ENCODE data around the gene TUBG1.

TUBG1 gene

GRCh38 chr17:42609182-42609813, at the start of gene TUBG1, which contains the start of gene RETREG3:
TUBG1 (plus strand) TSS chr17:42609683; CDS start chr17:42609738, 55 bp downstream.
RETREG3 (minus strand) TSS chr17:42609374; CDS start chr17:42609324, 50 bp downstream.
- H3K36me3 ChIP-seq (ENCODE audit: control insufficient read depth, insufficient read depth, low read length) = no peaks in the 10 kb centered on the region
- H3K27me3 ChIP-seq (ENCODE audit: control insufficient read depth, insufficient read depth, low read length) = no peaks in the 10 kb centered on the region
- peak within 1 kb of the TSS; percentile 94 for H3K9ac ChIP-seq (ENCODE audit: low read length)
- H3K4me3 ChIP-seq (ENCODE audit: low read length) = peak within 1 kb of the TSS; percentile 88
- peaks cover 5% of the 10 kb centered on the region for H3K4me1 ChIP-seq (ENCODE audit: control insufficient read depth, insufficient read depth, low read length)
- H3K9me3 ChIP-seq (ENCODE audit: control insufficient read depth, low read length) = no peaks in the 10 kb centered on the region

DNA sequence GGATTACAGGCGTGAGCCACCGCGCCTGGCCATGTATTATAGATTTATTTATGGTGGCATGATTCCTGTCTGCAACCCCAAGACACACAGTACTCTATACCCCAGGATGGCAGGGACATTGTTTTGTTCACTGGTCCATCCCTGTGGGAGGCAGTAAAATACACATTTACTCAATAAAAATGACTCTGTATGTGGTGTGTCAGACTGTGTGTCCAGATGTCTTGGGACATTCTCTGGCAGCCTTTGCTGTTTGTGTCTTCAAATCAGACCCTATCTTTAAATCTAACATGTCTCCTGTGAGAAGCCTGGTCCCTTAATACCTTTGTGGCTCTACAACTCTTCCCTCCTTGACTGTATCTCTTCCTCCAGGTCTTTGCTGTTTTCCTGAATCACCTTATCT, 49.2 kb upstream of the TUBG1 start:
- Histone ChIP-seq H3K4me3 (ENCODE audit: low read length) (no peak overlapping the region), H3K36me3 (ENCODE audit: control insufficient read depth, insufficient read depth, low read length) (peaks cover 9% of the 10 kb centered on the region), H3K9ac (ENCODE audit: low read length) (peak overlapping the region; percentile 15), H3K4me1 (ENCODE audit: control insufficient read depth, insufficient read depth, low read length) (peaks cover 42% of the 10 kb centered on the region), H3K9me3 (ENCODE audit: control insufficient read depth, low read length) (no peaks in the 10 kb centered on the region), H3K27me3 (ENCODE audit: control insufficient read depth, insufficient read depth, low read length) (no peaks in the 10 kb centered on the region)

GRCh38 chr17:42561897-42562387, 47.5 kb upstream of the TUBG1 start, which contains the start of gene COASY:
COASY (plus strand) TSS chr17:42562148; CDS start chr17:42562623, 475 bp downstream.
- Histone ChIP-seq H3K36me3 (ENCODE audit: control insufficient read depth, insufficient read depth, low read length) (peaks cover 9% of the 10 kb centered on the region), H3K4me3 (ENCODE audit: low read length) (peak within 1 kb of the TSS; percentile 53), H3K9ac (ENCODE audit: low read length) (peak within 1 kb of the TSS; percentile 84), H3K9me3 (ENCODE audit: control insufficient read depth, low read length) (no peaks in the 10 kb centered on the region), H3K27me3 (ENCODE audit: control insufficient read depth, insufficient read depth, low read length) (no peaks in the 10 kb centered on the region), H3K4me1 (ENCODE audit: control insufficient read depth, insufficient read depth, low read length) (peaks cover 45% of the 10 kb centered on the region)

GRCh38 chr17:42562388-42563142, 46.9 kb upstream of the TUBG1 start:
- peak overlapping the region; percentile 53 for H3K4me3 ChIP-seq (ENCODE audit: low read length)
- peaks cover 47% of the 10 kb centered on the region for H3K4me1 ChIP-seq (ENCODE audit: control insufficient read depth, insufficient read depth, low read length)
- no peaks in the 10 kb centered on the region for H3K9me3 ChIP-seq (ENCODE audit: control insufficient read depth, low read length)
- H3K9ac ChIP-seq (ENCODE audit: low read length) = peak overlapping the region; percentile 84
- H3K27me3 ChIP-seq (ENCODE audit: control insufficient read depth, insufficient read depth, low read length) = no peaks in the 10 kb centered on the region
- peaks cover 9% of the 10 kb centered on the region for H3K36me3 ChIP-seq (ENCODE audit: control insufficient read depth, insufficient read depth, low read length)

DNA sequence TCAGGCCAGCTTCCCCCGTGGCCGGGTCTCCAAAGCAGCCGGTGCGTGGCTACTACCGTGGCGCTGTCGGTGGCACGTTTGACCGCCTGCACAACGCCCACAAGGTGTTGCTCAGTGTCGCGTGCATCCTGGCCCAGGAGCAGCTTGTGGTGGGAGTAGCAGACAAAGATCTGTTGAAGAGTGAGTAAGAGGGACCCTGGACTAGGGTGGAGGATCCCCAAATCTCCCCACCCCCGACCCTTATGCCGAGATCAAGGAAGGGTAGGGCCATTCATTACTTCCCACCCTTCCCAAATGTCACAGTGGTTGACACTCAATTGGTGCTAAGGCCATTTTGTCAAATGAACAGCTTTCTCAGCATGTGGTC, 46.4 kb upstream of the TUBG1 start:
- no peaks in the 10 kb centered on the region for H3K9me3 ChIP-seq (ENCODE audit: control insufficient read depth, low read length)
- peak overlapping the region; percentile 84 for H3K9ac ChIP-seq (ENCODE audit: low read length)
- peaks cover 52% of the 10 kb centered on the region for H3K4me1 ChIP-seq (ENCODE audit: control insufficient read depth, insufficient read depth, low read length)
- H3K4me3 ChIP-seq (ENCODE audit: low read length) = peak overlapping the region; percentile 53
- no peaks in the 10 kb centered on the region for H3K27me3 ChIP-seq (ENCODE audit: control insufficient read depth, insufficient read depth, low read length)
- peaks cover 9% of the 10 kb centered on the region for H3K36me3 ChIP-seq (ENCODE audit: control insufficient read depth, insufficient read depth, low read length)

GRCh38 chr17:42563543-42563942, 45.9 kb upstream of the TUBG1 start:
- peak overlapping the region; percentile 84 for H3K9ac ChIP-seq (ENCODE audit: low read length)
- peaks cover 54% of the 10 kb centered on the region for H3K4me1 ChIP-seq (ENCODE audit: control insufficient read depth, insufficient read depth, low read length)
- H3K36me3 ChIP-seq (ENCODE audit: control insufficient read depth, insufficient read depth, low read length) = peaks cover 13% of the 10 kb centered on the region
- H3K27me3 ChIP-seq (ENCODE audit: control insufficient read depth, insufficient read depth, low read length) = no peaks in the 10 kb centered on the region
- H3K4me3 ChIP-seq (ENCODE audit: low read length) = no peak overlapping the region
- H3K9me3 ChIP-seq (ENCODE audit: control insufficient read depth, low read length) = no peaks in the 10 kb centered on the region

GRCh38 chr17:42563950-42564349, 45.5 kb upstream of the TUBG1 start:
- Histone ChIP-seq H3K36me3 (ENCODE audit: control insufficient read depth, insufficient read depth, low read length) (peaks cover 17% of the 10 kb centered on the region), H3K9ac (ENCODE audit: low read length) (peak overlapping the region; percentile 84), H3K4me3 (ENCODE audit: low read length) (no peak overlapping the region), H3K4me1 (ENCODE audit: control insufficient read depth, insufficient read depth, low read length) (peaks cover 54% of the 10 kb centered on the region), H3K27me3 (ENCODE audit: control insufficient read depth, insufficient read depth, low read length) (no peaks in the 10 kb centered on the region), H3K9me3 (ENCODE audit: control insufficient read depth, low read length) (no peaks in the 10 kb centered on the region)

DNA sequence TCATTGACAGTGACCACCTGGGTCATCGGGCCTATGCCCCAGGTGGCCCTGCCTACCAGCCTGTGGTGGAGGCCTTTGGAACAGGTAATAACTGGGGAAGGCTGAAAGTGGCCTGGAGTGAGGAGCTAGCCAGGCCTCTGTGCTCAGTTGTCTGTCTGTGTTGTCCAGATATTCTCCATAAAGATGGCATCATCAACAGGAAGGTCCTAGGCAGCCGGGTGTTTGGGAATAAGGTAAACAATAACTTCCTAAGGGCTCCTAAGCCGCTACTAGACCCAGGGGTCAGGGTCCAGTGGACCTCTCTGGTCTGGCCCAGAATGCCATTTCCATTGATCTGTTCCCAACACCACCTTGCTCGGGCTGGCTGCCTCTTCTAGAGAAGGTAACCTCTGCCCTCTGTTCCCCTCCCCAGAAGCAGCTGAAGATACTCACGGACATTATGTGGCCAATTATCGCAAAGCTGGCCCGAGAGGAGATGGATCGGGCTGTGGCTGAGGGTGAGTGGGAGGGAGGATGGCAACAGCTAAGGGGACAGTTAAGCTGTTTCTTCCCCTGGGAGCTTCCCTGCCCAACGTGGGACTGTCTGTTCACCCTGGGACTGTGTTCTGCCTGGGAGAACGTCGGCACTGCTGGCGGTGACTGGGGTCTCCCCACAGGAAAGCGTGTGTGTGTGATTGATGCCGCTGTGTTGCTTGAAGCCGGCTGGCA, 44.5 kb upstream of the TUBG1 start:
- no peaks in the 10 kb centered on the region for H3K27me3 ChIP-seq (ENCODE audit: control insufficient read depth, insufficient read depth, low read length)
- peaks cover 27% of the 10 kb centered on the region for H3K36me3 ChIP-seq (ENCODE audit: control insufficient read depth, insufficient read depth, low read length)
- peaks cover 52% of the 10 kb centered on the region for H3K4me1 ChIP-seq (ENCODE audit: control insufficient read depth, insufficient read depth, low read length)
- no peak overlapping the region for H3K4me3 ChIP-seq (ENCODE audit: low read length)
- H3K9ac ChIP-seq (ENCODE audit: low read length) = peak overlapping the region; percentile 13
- H3K9me3 ChIP-seq (ENCODE audit: control insufficient read depth, low read length) = no peaks in the 10 kb centered on the region

- Histone ChIP-seq H3K27me3 (ENCODE audit: control insufficient read depth, insufficient read depth, low read length) (no peaks in the 10 kb centered on the region), H3K4me3 (ENCODE audit: low read length) (no peak overlapping the region), H3K9ac (ENCODE audit: low read length) (peak overlapping the region; percentile 83), H3K4me1 (ENCODE audit: control insufficient read depth, insufficient read depth, low read length) (peaks cover 56% of the 10 kb centered on the region), H3K9me3 (ENCODE audit: control insufficient read depth, low read length) (no peaks in the 10 kb centered on the region), H3K36me3 (ENCODE audit: control insufficient read depth, insufficient read depth, low read length) (peaks cover 31% of the 10 kb centered on the region)
Measured at GRCh38 chr17:42565523-42566214, 43.8 kb upstream of the TUBG1 start.

DNA sequence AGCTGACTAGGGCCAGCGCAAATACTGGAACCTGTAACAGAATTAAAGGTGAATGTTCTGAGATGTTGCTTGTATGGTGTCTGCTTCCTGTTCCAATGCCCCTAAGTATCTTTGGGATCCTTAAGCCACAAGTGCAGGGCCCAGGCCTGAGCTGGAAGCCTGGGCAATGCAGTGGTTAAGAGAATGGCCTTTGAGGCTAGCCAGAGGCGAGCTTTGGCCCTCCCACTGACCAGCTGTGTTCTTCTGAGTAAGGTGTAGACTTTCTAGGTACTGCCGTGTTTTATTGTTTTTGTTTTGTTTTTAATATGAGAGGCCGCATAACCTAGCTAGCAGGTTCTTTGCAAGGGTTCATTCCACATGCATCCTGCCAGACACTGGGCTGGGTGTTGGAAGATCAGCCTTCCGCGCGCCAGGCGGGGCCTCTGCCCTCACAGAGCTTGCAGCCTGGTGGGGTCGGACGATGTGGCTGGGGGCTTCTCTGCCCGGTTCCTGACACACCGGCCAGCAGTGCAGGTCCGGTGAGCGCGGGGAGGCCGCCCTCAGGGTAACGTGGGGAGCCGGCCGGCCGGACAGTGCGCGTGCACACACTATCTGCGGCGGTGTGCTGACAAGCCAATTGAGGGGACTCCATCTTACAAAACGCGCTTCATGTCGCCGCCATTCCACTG, 43.1 kb upstream of the TUBG1 start:
- Histone ChIP-seq H3K9ac (ENCODE audit: low read length) (peak overlapping the region; percentile 83), H3K27me3 (ENCODE audit: control insufficient read depth, insufficient read depth, low read length) (no peaks in the 10 kb centered on the region), H3K4me1 (ENCODE audit: control insufficient read depth, insufficient read depth, low read length) (peaks cover 60% of the 10 kb centered on the region), H3K9me3 (ENCODE audit: control insufficient read depth, low read length) (no peaks in the 10 kb centered on the region), H3K36me3 (ENCODE audit: control insufficient read depth, insufficient read depth, low read length) (peaks cover 31% of the 10 kb centered on the region), H3K4me3 (ENCODE audit: low read length) (peak overlapping the region; percentile 96)

- no peaks in the 10 kb centered on the region for H3K9me3 ChIP-seq (ENCODE audit: control insufficient read depth, low read length)
- H3K9ac ChIP-seq (ENCODE audit: low read length) = peak within 1 kb of the TSS; percentile 83
- peak within 1 kb of the TSS; percentile 96 for H3K4me3 ChIP-seq (ENCODE audit: low read length)
- no peaks in the 10 kb centered on the region for H3K27me3 ChIP-seq (ENCODE audit: control insufficient read depth, insufficient read depth, low read length)
- H3K4me1 ChIP-seq (ENCODE audit: control insufficient read depth, insufficient read depth, low read length) = peaks cover 63% of the 10 kb centered on the region
- peaks cover 33% of the 10 kb centered on the region for H3K36me3 ChIP-seq (ENCODE audit: control insufficient read depth, insufficient read depth, low read length)
Measured at GRCh38 chr17:42566883-42567573, 42.5 kb upstream of the TUBG1 start, which contains the start of gene MLX. MLX (plus strand) TSS chr17:42567100; CDS start chr17:42567125, 25 bp downstream.
